HEK293 (cell line): Measurements from ENCODE around the gene WDR48.

Experiments
- CTCF ChIA-PET: fragments of 350-600 bp; formaldehyde crosslinking; extraction: SDS; loops from one replicate; lab custom pipeline; 2021; ENCODE audit warnings: antibody characterized with exemption; lab: Yijun Ruan, JAX
- POLR2A ChIA-PET: fragments of 300-600 bp; formaldehyde crosslinking; extraction: SDS; loops from one replicate; lab custom pipeline; 2020; ENCODE audit warnings: antibody characterized with exemption, inconsistent platforms; lab: Yijun Ruan, JAX
- H3K27ac ChIP-seq: fragments of 200-500 bp; sonication (Bioruptor generic); 2 replicates; pipeline ENCODE4 v1.5.1; 2014; ENCODE audit warnings: low read depth, low read length, control low read depth, inconsistent platforms; ENCODE audit errors: extremely low read depth
- H3K36me3 ChIP-seq, 2 experiments: fragments of 200-500 bp in 1 of 2; sonication (Bioruptor generic) in 1 of 2; 1 replicate in 1 of 2; 2 replicates in 1 of 2; pipeline ENCODE4 v1.5.1; 2014 to 2017; ENCODE audit warnings: inconsistent platforms in 2 of 2, low read length in 2 of 2; ENCODE audit not compliant: control insufficient read depth in 2 of 2, insufficient read depth in 1 of 2
- H3K4me1 ChIP-seq: fragments of 200-500 bp; sonication (Bioruptor generic); 2 replicates; pipeline ENCODE4 v1.5.1; 2014; ENCODE audit warnings: mild to moderate bottlenecking, low read length, inconsistent platforms; ENCODE audit not compliant: control insufficient read depth, insufficient read depth
- H3K4me3 ChIP-seq: 2 replicates; pipeline ENCODE4 v1.5.1; 2011; ENCODE audit warnings: low read depth, mild to moderate bottlenecking, control low read depth, low read length, moderate library complexity
- H3K9me3 ChIP-seq: fragments of 200-500 bp; sonication (Bioruptor generic); 2 replicates; pipeline ENCODE4 v1.5.1; 2014; ENCODE audit warnings: low read depth, low read length, inconsistent platforms; ENCODE audit not compliant: control insufficient read depth, insufficient read depth
- GLI4 ChIP-seq: fragments of 450-650 bp; formaldehyde crosslinking; IDR thresholded peaks from 2 replicates; pipeline ENCODE4 v1.5.1; 2016; ENCODE audit warnings: missing biosample characterization, missing genetic modification characterization
- GLIS2 ChIP-seq: fragments of 450-650 bp; formaldehyde crosslinking; IDR thresholded peaks from 2 replicates; pipeline ENCODE4 v1.5.1; 2016; ENCODE audit warnings: missing biosample characterization, missing genetic modification characterization
- KLF10 ChIP-seq: fragments of 450-650 bp; IDR thresholded peaks from 2 replicates; pipeline ENCODE4 v1.5.1; 2018; ENCODE audit warnings: missing biosample characterization, mild to moderate bottlenecking, missing genetic modification characterization
- SCRT1 ChIP-seq: fragments of 450-650 bp; formaldehyde crosslinking; IDR thresholded peaks from 2 replicates; pipeline ENCODE4 v1.5.1; 2016; ENCODE audit warnings: missing biosample characterization, missing genetic modification characterization, borderline replicate concordance
- WT1 ChIP-seq: fragments of 450-650 bp; formaldehyde crosslinking; IDR thresholded peaks from 2 replicates; pipeline ENCODE4 v1.5.1; 2016; ENCODE audit warnings: missing biosample characterization, missing genetic modification characterization
- ZBTB20 ChIP-seq: fragments of 450-650 bp; formaldehyde crosslinking; IDR thresholded peaks from 2 replicates; pipeline ENCODE4 v1.5.1; 2016; ENCODE audit warnings: missing biosample characterization, missing genetic modification characterization
- ZBTB48 ChIP-seq: fragments of 450-650 bp; formaldehyde crosslinking; IDR thresholded peaks from 2 replicates; pipeline ENCODE4 v1.5.1; 2016; ENCODE audit warnings: missing biosample characterization, missing genetic modification characterization
- ZNF121 ChIP-seq: fragments of 450-650 bp; formaldehyde crosslinking; IDR thresholded peaks from 2 replicates; pipeline ENCODE4 v1.5.1; 2016; ENCODE audit warnings: missing biosample characterization, missing genetic modification characterization
- ZNF155 ChIP-seq: fragments of 450-650 bp; formaldehyde crosslinking; IDR thresholded peaks from 2 replicates; pipeline ENCODE4 v1.5.1; 2016; ENCODE audit warnings: missing biosample characterization, missing genetic modification characterization
- ZNF16 ChIP-seq: fragments of 450-650 bp; formaldehyde crosslinking; IDR thresholded peaks from 2 replicates; pipeline ENCODE4 v1.5.1; 2016; ENCODE audit warnings: low read depth, missing biosample characterization, missing genetic modification characterization
- ZNF184 ChIP-seq: fragments of 450-650 bp; IDR thresholded peaks from 2 replicates; pipeline ENCODE4 v1.5.1; 2018; ENCODE audit warnings: missing biosample characterization, mild to moderate bottlenecking, missing genetic modification characterization
- ZNF202 ChIP-seq: fragments of 450-650 bp; formaldehyde crosslinking; IDR thresholded peaks from 2 replicates; pipeline ENCODE4 v1.5.1; 2016; ENCODE audit warnings: missing biosample characterization, missing genetic modification characterization, borderline replicate concordance
- ZNF274 ChIP-seq, 2 experiments: fragments of 200-500 bp in 1 of 2; fragments of 450-650 bp in 1 of 2; sonication (Bioruptor generic) in 1 of 2; formaldehyde crosslinking in 1 of 2; IDR thresholded peaks; 2 replicates each; pipeline versions ENCODE4 v1.5.1 to v1.6.1; 2014 to 2016; ENCODE audit warnings: borderline replicate concordance in 1 of 2, inconsistent platforms in 1 of 2, low read length in 1 of 2, missing biosample characterization in 1 of 2, missing genetic modification characterization in 1 of 2
- ZNF366 ChIP-seq: fragments of 450-650 bp; formaldehyde crosslinking; conservative IDR thresholded peaks from 2 replicates; pipeline ENCODE4 v1.5.1; 2016; ENCODE audit warnings: missing biosample characterization, missing genetic modification characterization
- ZNF48 ChIP-seq: fragments of 450-650 bp; formaldehyde crosslinking; IDR thresholded peaks from 2 replicates; pipeline ENCODE4 v1.5.1; 2016; ENCODE audit warnings: missing biosample characterization, missing genetic modification characterization
- ZNF514 ChIP-seq: fragments of 450-650 bp; formaldehyde crosslinking; IDR thresholded peaks from 2 replicates; pipeline ENCODE4 v1.5.1; 2016; ENCODE audit warnings: missing biosample characterization, missing genetic modification characterization
- ZNF555 ChIP-seq: fragments of 450-650 bp; formaldehyde crosslinking; conservative IDR thresholded peaks from 2 replicates; pipeline ENCODE4 v1.5.1; 2017; ENCODE audit warnings: missing biosample characterization, mild to moderate bottlenecking, missing genetic modification characterization, inconsistent platforms
- ZNF610 ChIP-seq: fragments of 450-650 bp; formaldehyde crosslinking; IDR thresholded peaks from 2 replicates; pipeline ENCODE4 v1.5.1; 2016; ENCODE audit warnings: missing biosample characterization, missing genetic modification characterization, borderline replicate concordance
- ZNF621 ChIP-seq: fragments of 450-650 bp; formaldehyde crosslinking; IDR thresholded peaks from 2 replicates; pipeline ENCODE4 v1.5.1; 2017; ENCODE audit warnings: missing biosample characterization, missing genetic modification characterization
- ZNF76 ChIP-seq: fragments of 450-650 bp; formaldehyde crosslinking; IDR thresholded peaks from 2 replicates; pipeline ENCODE4; 2016; ENCODE audit warnings: low read depth, missing biosample characterization, missing genetic modification characterization, borderline replicate concordance
- ZXDB ChIP-seq: fragments of 450-650 bp; formaldehyde crosslinking; IDR thresholded peaks from 2 replicates; pipeline ENCODE4 v1.5.1; 2016; ENCODE audit warnings: missing biosample characterization, missing genetic modification characterization
- TF ChIP-seq, protein P1 (sequence below): fragments of 450-650 bp; formaldehyde crosslinking; IDR thresholded peaks from 2 replicates; pipeline ENCODE4 v1.5.1; 2017; ENCODE audit warnings: missing biosample characterization, missing genetic modification characterization
- TF ChIP-seq, protein P2 (sequence below): fragments of 450-650 bp; formaldehyde crosslinking; conservative IDR thresholded peaks from 2 replicates; pipeline ENCODE4 v1.5.1; 2016; ENCODE audit warnings: low read depth, missing biosample characterization, missing genetic modification characterization
- TF ChIP-seq, protein P3 (sequence below): fragments of 450-650 bp; formaldehyde crosslinking; IDR thresholded peaks from 2 replicates; pipeline ENCODE4 v1.5.1; 2016; ENCODE audit warnings: missing biosample characterization, missing genetic modification characterization
- TF ChIP-seq, protein P4 (sequence below): fragments of 450-650 bp; formaldehyde crosslinking; optimal IDR thresholded peaks from 2 replicates; pipeline ENCODE3; 2016; ENCODE audit warnings: missing biosample characterization, mild to moderate bottlenecking, missing genetic modification characterization
- TF ChIP-seq, protein P5 (sequence below): fragments of 450-650 bp; IDR thresholded peaks from 2 replicates; pipeline ENCODE4 v1.5.1; 2018; ENCODE audit warnings: missing biosample characterization, mild to moderate bottlenecking, missing genetic modification characterization

The WDR48 gene

DNA sequence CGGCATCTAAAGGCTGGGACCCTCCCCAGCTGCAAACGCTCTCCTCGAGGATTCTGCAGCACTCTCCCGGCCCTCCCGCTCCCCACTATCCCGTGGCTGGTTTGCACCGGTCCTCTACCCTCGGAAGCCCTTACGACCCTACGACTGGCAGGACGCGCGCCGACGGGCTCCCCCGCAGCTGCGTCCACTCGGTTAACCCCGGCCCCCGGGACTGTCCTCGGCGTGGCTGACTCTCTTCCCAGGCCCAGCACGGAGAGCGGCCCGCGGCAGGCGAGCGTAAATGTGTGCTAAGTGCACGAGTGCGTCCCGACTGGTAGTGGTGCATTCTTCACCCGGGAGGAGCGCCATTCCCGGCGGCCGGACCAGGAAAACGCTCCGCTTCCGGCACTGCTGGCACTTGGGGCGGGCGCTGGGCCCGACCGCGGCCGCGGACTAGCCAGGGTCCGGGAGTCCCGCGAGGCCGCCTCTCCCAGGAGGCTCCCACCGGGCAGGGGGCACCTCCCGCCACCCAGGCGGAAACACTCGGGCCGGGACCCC is 55.1 kb downstream of the WDR48 start:
- POLR2A ChIA-PET: interaction anchor here (1.0 kb wide), 1 partner anchor 21 kb away, joined by 3 read pairs; no protein-coding TSS in a partner anchor
- Histone ChIP-seq H3K36me3 (peaks cover 0 to 7% of the 10 kb centered on the region in 2 experiments; a peak in 1 of 3 replicates), H3K9me3 (no peaks in the 10 kb centered on the region), H3K4me3 (peak overlapping the region; percentile 85), H3K27ac (peak overlapping the region; percentile 53; the same call in 1 of the 2 replicates), H3K4me1 (no peaks in the 10 kb centered on the region)
- CTCF ChIA-PET: interaction anchor here (0.9 to 1.5 kb wide), 3 partner anchors 10 to 20 kb away, joined by 3 to 9 read pairs (median 4); no protein-coding TSS in a partner anchor
- TF ChIP-seq ZBTB48 (tag by site-specific recombination) (no peak), ZNF16 (tag by site-specific recombination) (no peak), GLIS2 (tag by site-specific recombination) (peak; percentile 48; the same call in 1 of the 2 replicates), ZNF514 (tag by site-specific recombination) (no peak), ZNF555 (no peak), ZNF155 (tag by site-specific recombination) (no peak), ZNF610 (tag by site-specific recombination) (no peak), ZNF121 (tag by site-specific recombination) (no peak), WT1 (no peak), GLI4 (tag by site-specific recombination) (no peak), ZNF202 (no peak), KLF10 (tag by site-specific recombination) (no peak), ZNF184 (tag by site-specific recombination) (no peak), ZBTB20 (peak; percentile 64), ZNF76 (tag by site-specific recombination) (0 out of 2 replicates have a peak, but pooled peaks have one; percentile 17), ZNF621 (no peak), ZNF366 (tag by site-specific recombination) (no peak), ZNF274 (IDR thresholded peaks at IDR 0.05; ENCODE audit: low read length) (no peak), ZNF274 (tag by site-specific recombination; IDR thresholded peaks at IDR 0.05; ENCODE audit: borderline replicate concordance) (no peak), ZNF48 (tag by site-specific recombination) (no peak), SCRT1 (tag by site-specific recombination) (no peak), ZXDB (no peak)
- TF ChIP-seq, protein P1, sequence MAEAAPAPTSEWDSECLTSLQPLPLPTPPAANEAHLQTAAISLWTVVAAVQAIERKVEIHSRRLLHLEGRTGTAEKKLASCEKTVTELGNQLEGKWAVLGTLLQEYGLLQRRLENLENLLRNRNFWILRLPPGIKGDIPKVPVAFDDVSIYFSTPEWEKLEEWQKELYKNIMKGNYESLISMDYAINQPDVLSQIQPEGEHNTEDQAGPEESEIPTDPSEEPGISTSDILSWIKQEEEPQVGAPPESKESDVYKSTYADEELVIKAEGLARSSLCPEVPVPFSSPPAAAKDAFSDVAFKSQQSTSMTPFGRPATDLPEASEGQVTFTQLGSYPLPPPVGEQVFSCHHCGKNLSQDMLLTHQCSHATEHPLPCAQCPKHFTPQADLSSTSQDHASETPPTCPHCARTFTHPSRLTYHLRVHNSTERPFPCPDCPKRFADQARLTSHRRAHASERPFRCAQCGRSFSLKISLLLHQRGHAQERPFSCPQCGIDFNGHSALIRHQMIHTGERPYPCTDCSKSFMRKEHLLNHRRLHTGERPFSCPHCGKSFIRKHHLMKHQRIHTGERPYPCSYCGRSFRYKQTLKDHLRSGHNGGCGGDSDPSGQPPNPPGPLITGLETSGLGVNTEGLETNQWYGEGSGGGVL (tag by site-specific recombination): 0 out of 2 replicates have a peak, but pooled peaks have one; percentile 11
- TF ChIP-seq, protein P2, sequence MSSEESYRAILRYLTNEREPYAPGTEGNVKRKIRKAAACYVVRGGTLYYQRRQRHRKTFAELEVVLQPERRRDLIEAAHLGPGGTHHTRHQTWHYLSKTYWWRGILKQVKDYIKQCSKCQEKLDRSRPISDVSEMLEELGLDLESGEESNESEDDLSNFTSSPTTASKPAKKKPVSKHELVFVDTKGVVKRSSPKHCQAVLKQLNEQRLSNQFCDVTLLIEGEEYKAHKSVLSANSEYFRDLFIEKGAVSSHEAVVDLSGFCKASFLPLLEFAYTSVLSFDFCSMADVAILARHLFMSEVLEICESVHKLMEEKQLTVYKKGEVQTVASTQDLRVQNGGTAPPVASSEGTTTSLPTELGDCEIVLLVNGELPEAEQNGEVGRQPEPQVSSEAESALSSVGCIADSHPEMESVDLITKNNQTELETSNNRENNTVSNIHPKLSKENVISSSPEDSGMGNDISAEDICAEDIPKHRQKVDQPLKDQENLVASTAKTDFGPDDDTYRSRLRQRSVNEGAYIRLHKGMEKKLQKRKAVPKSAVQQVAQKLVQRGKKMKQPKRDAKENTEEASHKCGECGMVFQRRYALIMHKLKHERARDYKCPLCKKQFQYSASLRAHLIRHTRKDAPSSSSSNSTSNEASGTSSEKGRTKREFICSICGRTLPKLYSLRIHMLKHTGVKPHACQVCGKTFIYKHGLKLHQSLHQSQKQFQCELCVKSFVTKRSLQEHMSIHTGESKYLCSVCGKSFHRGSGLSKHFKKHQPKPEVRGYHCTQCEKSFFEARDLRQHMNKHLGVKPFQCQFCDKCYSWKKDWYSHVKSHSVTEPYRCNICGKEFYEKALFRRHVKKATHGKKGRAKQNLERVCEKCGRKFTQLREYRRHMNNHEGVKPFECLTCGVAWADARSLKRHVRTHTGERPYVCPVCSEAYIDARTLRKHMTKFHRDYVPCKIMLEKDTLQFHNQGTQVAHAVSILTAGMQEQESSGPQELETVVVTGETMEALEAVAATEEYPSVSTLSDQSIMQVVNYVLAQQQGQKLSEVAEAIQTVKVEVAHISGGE (tag by site-specific recombination): peak; percentile 62
- TF ChIP-seq, protein P3, sequence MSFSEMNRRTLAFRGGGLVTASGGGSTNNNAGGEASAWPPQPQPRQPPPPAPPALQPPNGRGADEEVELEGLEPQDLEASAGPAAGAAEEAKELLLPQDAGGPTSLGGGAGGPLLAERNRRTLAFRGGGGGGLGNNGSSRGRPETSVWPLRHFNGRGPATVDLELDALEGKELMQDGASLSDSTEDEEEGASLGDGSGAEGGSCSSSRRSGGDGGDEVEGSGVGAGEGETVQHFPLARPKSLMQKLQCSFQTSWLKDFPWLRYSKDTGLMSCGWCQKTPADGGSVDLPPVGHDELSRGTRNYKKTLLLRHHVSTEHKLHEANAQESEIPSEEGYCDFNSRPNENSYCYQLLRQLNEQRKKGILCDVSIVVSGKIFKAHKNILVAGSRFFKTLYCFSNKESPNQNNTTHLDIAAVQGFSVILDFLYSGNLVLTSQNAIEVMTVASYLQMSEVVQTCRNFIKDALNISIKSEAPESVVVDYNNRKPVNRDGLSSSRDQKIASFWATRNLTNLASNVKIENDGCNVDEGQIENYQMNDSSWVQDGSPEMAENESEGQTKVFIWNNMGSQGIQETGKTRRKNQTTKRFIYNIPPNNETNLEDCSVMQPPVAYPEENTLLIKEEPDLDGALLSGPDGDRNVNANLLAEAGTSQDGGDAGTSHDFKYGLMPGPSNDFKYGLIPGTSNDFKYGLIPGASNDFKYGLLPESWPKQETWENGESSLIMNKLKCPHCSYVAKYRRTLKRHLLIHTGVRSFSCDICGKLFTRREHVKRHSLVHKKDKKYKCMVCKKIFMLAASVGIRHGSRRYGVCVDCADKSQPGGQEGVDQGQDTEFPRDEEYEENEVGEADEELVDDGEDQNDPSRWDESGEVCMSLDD (tag by site-specific recombination): no peak
- TF ChIP-seq, protein P4, sequence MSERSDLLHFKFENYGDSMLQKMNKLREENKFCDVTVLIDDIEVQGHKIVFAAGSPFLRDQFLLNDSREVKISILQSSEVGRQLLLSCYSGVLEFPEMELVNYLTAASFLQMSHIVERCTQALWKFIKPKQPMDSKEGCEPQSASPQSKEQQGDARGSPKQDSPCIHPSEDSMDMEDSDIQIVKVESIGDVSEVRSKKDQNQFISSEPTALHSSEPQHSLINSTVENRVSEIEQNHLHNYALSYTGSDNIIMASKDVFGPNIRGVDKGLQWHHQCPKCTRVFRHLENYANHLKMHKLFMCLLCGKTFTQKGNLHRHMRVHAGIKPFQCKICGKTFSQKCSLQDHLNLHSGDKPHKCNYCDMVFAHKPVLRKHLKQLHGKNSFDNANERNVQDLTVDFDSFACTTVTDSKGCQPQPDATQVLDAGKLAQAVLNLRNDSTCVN: peak; percentile 64
- TF ChIP-seq, protein P5, sequence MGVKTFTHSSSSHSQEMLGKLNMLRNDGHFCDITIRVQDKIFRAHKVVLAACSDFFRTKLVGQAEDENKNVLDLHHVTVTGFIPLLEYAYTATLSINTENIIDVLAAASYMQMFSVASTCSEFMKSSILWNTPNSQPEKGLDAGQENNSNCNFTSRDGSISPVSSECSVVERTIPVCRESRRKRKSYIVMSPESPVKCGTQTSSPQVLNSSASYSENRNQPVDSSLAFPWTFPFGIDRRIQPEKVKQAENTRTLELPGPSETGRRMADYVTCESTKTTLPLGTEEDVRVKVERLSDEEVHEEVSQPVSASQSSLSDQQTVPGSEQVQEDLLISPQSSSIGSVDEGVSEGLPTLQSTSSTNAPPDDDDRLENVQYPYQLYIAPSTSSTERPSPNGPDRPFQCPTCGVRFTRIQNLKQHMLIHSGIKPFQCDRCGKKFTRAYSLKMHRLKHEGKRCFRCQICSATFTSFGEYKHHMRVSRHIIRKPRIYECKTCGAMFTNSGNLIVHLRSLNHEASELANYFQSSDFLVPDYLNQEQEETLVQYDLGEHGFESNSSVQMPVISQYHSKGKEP (tag by site-specific recombination): no peak
